Stimulated activated CD8-positive, alpha-beta memory T cell treated with anti-CD3 and anti-CD28 coated beads, Interleukin-15, amount 100 ng/mL, for 1 hour (primary cell): ENCODE results near the gene LPCAT3.
"Not testable (repeated sequence)": the region's sequence is repeated elsewhere in the genome, so short reads cannot be mapped to it uniquely, and the experiment has no call there.

Experiments used
- DNase-seq: peaks from one replicate; pipeline ENCODE4 v3.0.0-alpha.2; 2020; ENCODE audit warnings: low read depth

Gene LPCAT3

DNA sequence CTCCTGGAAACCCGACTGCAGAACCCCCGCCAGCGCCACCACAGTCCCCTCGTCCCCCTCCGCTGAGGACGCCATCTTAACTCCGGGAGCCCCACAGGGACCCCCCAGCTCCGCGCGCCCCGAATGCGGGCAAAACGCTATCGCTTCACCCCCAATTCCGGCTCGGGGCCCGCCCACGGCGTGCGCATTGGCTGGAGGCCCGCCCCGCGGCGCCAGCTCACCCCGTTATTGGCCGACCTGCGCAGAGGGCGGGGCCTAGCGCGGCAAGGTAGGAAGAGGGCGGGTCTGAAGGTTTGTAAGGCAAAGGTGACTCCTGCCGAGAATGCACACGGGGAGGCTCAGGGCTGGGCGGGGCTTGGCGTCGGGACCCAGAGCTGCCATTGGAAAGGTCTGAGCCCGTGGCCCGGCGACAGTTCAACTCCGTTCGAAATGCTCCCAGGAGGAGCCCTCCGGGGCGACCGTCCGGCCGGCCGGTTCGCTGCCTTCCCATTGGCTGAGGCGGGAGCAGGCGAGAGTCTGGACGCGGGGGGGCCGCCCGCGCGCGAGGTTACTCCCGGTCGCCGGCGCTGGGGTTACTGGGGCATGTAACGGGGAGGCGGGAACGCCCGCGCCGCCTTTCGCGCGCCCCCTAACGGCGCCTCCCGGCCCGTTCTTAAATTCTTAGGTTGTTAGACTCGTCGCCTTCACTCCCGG is at the start of gene LPCAT3:
Gene LPCAT3, minus strand, starts transcription at position 127 of the 693 bp plus-strand sequence. Its CDS starts 52 bp downstream, at position 75.
- DNase-seq, result peak; percentile 91

DNA sequence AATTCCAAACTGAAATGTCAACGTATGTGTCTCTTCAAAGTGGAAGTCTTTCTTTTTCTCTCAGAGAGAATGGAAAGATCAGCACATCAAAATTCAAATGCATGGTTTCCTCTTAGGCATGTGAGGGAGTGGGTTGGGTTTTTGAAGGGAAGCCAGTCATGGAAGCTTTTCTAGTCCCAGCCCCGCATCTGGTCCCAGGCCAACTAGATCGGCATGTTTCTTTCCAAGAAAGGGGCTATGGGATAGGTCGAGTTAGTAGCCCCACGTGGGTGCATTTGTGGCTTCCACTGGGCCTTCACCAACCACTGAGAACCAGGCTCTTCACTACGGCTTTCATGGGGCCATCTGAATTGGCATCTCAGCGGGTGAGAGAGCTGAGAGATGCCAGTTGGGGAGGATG is 48.8 kb upstream of the LPCAT3 start:
- DNase-seq, result no peak

- DNase-seq, result no peak
Measured at GRCh38 chr12:7066596-7066995, 48.3 kb upstream of the LPCAT3 start.

GRCh38 chr12:7065073-7065623 is 46.9 kb upstream of the LPCAT3 start:
- no peak for DNase-seq

- DNase-seq, result no peak
Measured at GRCh38 chr12:7064516-7064915, 46.2 kb upstream of the LPCAT3 start.

- no peak for DNase-seq
Measured at GRCh38 chr12:7061596-7061995, 43.3 kb upstream of the LPCAT3 start.

- no peak for DNase-seq
Measured at GRCh38 chr12:7061138-7061537, 42.9 kb upstream of the LPCAT3 start.

DNA sequence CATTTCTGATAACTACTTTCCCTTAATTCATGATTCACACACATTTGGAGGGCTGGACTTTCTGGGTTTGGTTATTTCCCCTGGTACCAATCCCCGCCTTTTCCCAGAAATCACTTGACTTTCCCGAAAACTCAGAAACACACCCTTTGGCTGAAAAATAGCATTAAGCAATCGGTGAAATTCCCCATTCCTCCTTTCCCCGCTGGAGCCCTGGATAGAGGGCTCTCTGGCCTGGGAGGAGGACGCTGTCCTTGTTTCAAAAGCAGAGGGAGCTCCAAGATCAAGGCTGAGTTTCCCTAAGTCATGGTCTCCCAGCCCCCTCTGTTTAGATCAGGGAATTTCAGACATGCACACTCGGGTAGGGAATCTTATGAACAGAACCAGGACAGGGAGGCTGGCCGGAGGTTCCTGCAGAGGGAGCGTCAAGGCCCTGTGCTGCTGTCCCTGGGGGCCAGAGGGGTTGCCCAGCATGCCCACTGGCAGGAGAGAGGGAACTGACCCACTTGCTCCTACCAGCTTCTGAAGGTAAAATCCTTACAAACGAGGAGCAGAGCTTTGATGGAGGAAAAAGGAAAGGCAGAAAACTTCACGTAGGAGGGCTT is 42.2 kb upstream of the LPCAT3 start, which contains the start of gene C1S:
Gene C1S, plus strand, starts transcription at position 366 of the 602 bp plus-strand sequence. CDS start 1,195 bp downstream, outside the sequence.
- DNase-seq, result no peak

- no peak for DNase-seq
Measured at GRCh38 chr12:7059780-7060179, 41.5 kb upstream of the LPCAT3 start.

DNA sequence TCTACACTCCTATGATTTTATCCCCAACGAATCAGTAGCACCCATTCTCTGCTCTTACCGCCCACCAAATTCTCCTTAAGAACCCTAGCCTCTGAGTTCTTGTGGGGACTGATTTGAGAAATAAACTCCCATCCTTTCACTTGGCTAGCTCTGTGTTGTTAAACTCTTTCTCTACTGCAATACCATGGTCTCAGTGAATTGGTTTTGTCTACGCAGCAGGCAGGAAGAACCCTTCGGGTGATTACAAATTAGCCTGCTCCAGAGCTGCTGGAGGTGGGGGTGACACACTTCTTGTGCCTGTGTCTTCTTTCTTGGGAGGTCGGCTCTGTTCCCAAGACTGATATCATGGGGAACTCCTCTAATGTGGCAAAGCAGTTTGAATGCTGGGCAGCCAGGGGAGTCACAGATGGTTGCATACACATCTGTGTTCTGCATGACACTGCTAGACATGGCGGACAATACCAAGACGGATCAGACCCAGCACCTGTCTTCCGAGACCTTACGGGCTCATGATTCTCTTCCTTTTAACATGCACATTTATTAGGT is 40.6 kb upstream of the LPCAT3 start:
- no peak for DNase-seq

DNA sequence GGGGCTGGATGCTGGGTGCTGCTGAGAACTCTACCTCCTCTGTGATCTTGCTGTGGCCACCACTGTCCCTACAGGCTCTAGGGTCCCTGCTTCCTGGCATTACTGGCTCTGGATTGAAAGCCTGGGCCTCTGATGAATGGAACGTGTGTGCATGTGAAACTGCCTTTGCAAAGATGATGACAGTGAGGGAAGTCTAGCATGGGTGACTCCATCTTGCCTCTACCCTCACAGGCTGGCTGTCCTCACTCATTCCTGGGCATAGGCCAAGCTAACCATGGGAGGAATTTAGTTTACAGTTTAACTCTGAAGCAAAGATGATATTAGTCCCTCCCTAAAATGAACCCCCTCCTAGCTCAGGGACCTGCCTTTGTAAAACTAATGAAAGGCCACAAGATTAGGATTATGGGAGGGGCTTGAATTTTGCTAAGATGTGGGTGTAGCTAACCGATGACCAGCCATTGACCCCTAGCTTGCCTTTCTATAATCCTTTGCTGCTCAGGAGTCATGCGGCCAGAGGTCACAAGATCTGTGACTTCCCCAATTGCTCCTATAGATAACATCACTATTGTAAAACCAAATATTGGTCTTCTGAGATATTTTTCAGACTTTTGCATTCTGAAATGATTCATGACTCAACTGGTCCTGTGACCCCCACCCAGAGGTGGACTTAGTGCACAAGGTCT is 40.0 kb upstream of the LPCAT3 start:
- DNase-seq, result no peak

DNA sequence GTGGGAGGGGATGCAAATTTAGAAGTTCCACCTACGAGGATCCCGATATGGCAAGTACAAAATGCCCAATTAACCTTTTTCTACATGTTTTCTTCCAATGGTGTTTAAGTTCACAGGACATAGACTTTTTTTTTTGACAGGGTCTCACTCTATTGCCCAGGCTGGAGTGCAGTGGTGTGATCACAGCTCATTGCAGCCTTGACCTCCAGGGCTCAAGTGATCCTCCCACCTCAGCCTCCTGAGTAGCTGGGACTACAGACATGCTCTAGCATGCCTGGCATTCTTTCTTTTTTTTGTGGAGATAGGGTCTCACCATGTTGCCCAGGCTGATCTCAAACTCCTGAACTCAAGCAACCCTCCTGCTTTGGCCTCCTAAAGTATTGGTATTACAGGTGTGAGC is 37.5 kb upstream of the LPCAT3 start:
- not testable (repeated sequence) for DNase-seq

DNA sequence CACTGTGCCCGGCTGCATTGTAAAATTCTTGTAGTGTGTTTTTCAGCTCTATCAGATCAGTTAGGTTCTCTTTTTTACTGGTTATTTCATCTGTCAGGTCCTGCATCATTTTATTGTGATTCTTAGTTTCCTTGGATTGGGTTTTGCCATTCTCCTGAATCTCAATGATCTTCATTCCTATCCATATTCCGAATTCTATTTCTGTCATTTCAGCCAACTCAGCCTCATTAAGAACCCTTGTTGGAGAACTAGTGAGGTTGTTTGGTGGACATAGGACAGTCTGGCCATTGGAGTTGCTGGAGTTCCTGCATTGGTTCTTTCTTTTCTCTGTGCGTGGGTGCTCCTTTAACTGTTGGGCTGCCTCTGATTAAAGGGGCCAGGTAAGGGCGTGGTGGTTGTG is 36.6 kb upstream of the LPCAT3 start:
- DNase-seq, result no peak

- not testable (repeated sequence) for DNase-seq
Measured at GRCh38 chr12:7049973-7050372, 31.7 kb upstream of the LPCAT3 start.

GRCh38 chr12:7049445-7049951 is 31.2 kb upstream of the LPCAT3 start:
- DNase-seq, result not testable (repeated sequence)

DNA sequence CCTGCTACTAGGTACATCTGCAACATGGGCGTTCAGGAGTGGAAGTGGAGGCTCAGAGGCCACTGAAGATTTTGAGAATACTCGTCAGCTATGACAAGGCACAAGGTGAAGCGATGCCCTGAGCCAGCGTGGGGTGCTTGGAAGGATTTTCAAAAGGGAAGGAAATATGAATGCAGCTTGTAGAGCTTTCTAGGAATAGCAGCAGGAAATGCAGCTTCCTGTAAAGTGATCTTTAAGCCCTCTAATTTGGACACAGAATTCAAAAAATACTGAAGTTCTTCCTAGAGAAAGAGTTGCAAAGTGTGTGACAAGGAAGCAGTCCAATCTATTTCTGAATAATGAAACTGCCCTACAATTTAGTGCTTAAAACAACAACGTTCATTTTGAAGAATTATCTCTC is 29.0 kb upstream of the LPCAT3 start:
- DNase-seq, result no peak

DNA sequence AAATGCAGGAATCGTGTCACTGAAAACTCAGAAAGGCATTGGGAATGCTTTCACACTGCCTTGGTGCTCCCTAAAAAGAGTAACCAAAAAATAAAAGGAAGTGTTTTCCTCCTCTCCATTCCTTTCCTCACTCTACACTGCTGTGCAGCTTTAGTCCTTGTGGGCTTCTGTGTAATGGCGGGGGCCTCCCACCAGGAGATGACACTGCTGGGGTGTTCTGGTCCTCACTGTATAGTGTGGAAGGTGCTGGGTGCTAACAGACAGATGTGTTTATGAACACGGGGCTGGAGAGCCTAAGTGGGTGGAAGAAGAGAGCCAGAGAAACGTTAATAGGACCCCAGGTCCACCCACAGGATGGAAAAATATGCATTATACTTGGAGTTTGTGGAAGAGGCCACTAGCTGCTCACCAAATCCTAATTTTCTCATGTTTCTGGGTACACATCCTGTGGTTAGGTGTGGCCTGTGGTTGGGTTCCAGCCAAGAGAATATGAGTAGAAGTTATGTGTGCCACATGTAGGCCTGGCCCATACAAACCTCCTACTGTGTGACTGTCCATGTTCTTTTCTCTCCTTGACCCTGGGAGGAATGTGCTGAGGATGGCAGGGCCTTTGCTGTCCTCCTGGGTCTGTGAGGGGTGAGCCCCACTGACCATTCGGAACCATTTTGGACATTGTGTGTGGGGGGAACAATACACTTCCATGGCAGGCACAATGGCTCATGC is 28.3 kb upstream of the LPCAT3 start:
- DNase-seq, result no peak

GRCh38 chr12:7045913-7046312 is 27.6 kb upstream of the LPCAT3 start:
- DNase-seq, result no peak

GRCh38 chr12:7042842-7043241 is 24.6 kb upstream of the LPCAT3 start:
- no peak for DNase-seq

- DNase-seq, result no peak
Measured at GRCh38 chr12:7039403-7039802, 21.1 kb upstream of the LPCAT3 start.

- DNase-seq, result no peak
Measured at GRCh38 chr12:7038591-7038990, 20.3 kb upstream of the LPCAT3 start.

DNA sequence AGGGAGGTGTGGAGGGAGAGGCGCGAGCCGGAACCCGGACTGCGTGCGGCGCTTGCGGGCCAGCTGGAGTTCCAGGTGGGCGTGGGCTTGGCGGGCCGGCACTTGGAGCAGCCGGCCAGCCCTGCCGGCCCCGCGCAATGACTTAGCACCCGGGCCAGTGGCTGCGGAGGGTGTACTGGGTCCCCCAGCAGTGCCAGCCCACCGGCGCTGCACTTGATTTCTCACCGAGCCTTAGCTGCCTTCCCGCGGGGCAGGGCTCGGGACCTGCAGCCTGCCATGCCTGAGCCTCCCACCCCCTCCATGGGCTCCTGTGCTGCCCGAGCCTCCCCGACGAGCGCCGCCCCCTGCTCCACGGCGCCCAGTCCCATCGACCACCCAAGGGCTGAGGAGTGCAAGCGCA is 19.1 kb upstream of the LPCAT3 start:
- not testable (repeated sequence) for DNase-seq
